Mucosa of stomach (tissue), 1 donor: ENCODE results near the gene TOP3B.

Experiments used
- H3K27me3 ChIP-seq: one replicate; pipeline ENCODE4 v1.7.0; 2013; ENCODE audit warnings: mild to moderate bottlenecking, low read length; ENCODE audit not compliant: control insufficient read depth, insufficient read depth
- H3K36me3 ChIP-seq: one replicate; pipeline ENCODE4 v1.7.0; 2013; ENCODE audit warnings: low read length; ENCODE audit not compliant: control insufficient read depth, insufficient read depth
- H3K4me1 ChIP-seq: one replicate; pipeline ENCODE4 v1.7.0; 2013; ENCODE audit warnings: mild to moderate bottlenecking, low read length; ENCODE audit not compliant: control insufficient read depth, insufficient read depth
- H3K4me3 ChIP-seq: one replicate; pipeline ENCODE4 v1.7.0; 2013; ENCODE audit warnings: low read length
- H3K9ac ChIP-seq: one replicate; pipeline ENCODE4 v1.7.0; 2013; ENCODE audit warnings: mild to moderate bottlenecking, low read length, moderate library complexity
- H3K9me3 ChIP-seq: one replicate; pipeline ENCODE4 v1.7.0; 2013; ENCODE audit warnings: mild to moderate bottlenecking, low read length, moderate library complexity; ENCODE audit not compliant: control insufficient read depth
- donor health status: Pancreatic carcinoma.

Gene TOP3B

DNA sequence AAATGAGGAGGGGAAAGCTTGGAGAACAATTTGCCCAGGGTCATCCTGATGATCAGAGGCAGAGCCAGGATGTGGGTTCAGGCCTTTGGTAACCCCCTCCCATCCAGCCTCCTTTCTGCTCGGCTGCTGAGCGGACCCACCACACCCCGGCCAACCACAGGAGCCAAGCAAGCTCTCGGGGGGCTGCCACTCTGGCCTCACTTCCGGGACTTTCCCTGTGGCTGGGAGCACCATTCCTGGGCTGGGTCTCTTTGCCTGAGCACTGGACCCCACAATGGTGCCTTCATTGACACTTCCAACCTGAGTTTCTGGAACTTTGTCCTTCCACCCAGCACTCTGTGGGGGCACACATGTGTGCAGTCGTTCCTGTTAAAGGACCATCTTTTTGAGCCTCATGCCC is 9.8 kb downstream of the TOP3B start:
- no peak overlapping the region for H3K9ac ChIP-seq
- no peaks in the 10 kb centered on the region for H3K27me3 ChIP-seq
- H3K4me3 ChIP-seq: no peak overlapping the region
- peaks cover 11% of the 10 kb centered on the region for H3K36me3 ChIP-seq
- no peaks in the 10 kb centered on the region for H3K4me1 ChIP-seq
- H3K9me3 ChIP-seq: no peaks in the 10 kb centered on the region

DNA sequence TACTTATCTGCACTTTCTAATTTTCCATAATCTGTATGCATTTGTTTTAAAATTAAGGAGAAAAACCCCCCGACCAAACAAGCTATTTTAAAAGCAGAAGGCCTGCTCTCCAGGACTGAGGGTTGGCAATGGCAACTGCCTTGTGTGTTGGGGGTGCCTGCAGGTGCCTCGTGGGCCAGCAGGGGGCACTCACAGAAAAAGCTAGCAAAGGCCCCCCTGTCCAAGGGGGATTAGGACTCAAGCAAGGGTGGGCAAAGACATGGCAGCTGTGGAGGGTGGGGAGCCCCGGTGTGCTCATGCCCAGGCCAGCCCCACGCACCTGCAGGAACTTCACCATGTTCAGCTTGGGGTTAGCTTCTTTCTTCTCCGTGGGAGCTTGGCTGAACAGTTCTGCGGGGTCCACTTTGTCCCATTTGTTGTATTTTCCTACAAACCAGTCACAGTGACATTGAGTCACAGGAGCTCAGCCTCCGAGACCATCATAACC is 10.3 kb downstream of the TOP3B start:
- H3K4me1 ChIP-seq: no peaks in the 10 kb centered on the region
- no peaks in the 10 kb centered on the region for H3K9me3 ChIP-seq
- H3K9ac ChIP-seq: no peak overlapping the region
- H3K36me3 ChIP-seq: peaks cover 12% of the 10 kb centered on the region
- H3K27me3 ChIP-seq: no peaks in the 10 kb centered on the region
- H3K4me3 ChIP-seq: no peak overlapping the region

DNA sequence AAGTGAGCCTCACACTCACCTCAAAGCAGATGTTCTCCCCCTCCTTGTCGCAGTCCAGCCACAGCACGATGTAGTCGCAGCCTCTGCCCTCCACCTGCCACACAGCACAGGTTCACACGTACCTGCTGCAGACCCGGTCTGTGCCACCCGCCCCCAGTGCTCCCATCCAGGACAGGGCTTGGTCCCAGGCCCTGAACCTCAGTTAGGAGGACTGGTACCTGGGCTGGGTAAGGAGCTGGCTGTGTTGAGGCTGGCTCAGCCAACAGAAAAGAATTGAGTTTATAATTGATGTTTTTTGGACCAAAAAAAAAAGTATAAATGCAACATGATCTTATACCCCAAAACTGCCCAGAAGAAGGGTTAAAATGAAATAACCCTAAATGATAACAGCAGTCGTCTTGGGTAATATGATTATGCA is 10.7 kb downstream of the TOP3B start:
- H3K27me3 ChIP-seq: no peaks in the 10 kb centered on the region
- no peak overlapping the region for H3K4me3 ChIP-seq
- peaks cover 17% of the 10 kb centered on the region for H3K36me3 ChIP-seq
- no peaks in the 10 kb centered on the region for H3K9me3 ChIP-seq
- H3K4me1 ChIP-seq: no peaks in the 10 kb centered on the region
- H3K9ac ChIP-seq: no peak overlapping the region

DNA sequence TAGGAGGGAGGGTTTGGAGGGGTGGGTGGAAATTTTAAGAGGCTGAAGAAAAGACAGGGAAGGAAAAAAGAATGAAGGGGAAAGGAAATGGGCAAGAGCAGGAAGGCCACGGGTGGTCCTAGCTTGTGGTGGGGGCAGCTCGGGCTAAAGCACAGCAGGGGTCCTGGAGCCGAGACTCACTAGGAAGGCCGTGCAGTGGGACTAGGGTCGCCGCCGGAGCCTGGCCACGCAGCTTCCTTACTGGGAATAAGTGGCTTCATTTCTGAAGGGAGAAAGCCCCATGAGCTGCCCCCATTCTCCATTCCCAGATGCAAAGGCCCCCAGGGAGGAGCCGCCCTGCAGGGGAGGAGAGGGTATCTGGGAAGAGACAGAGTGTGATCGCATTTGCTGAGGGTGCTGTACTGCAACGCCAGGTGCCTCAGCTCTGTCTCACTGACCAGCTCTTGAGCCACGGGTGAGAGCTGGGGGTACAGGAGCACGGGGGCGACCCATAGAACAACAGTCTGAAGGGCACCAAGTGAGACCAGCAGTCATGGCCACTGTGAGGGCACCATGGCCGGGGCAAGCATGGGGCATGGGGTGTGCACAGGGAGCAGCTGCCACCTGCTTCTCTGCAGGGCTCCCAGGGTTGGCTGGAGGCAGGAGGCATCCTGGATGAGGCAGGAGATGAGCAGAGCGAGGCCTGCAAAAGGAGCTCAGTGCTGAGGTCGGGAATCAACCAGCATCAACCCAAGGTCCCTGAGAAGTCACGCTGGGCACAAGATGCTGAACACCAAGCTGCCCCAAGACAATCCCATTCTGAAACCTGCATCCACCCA is 11.6 kb downstream of the TOP3B start:
- H3K27me3 ChIP-seq: no peaks in the 10 kb centered on the region
- peaks cover 25% of the 10 kb centered on the region for H3K36me3 ChIP-seq
- no peak overlapping the region for H3K4me3 ChIP-seq
- no peak overlapping the region for H3K9ac ChIP-seq
- H3K9me3 ChIP-seq: no peaks in the 10 kb centered on the region
- no peaks in the 10 kb centered on the region for H3K4me1 ChIP-seq

DNA sequence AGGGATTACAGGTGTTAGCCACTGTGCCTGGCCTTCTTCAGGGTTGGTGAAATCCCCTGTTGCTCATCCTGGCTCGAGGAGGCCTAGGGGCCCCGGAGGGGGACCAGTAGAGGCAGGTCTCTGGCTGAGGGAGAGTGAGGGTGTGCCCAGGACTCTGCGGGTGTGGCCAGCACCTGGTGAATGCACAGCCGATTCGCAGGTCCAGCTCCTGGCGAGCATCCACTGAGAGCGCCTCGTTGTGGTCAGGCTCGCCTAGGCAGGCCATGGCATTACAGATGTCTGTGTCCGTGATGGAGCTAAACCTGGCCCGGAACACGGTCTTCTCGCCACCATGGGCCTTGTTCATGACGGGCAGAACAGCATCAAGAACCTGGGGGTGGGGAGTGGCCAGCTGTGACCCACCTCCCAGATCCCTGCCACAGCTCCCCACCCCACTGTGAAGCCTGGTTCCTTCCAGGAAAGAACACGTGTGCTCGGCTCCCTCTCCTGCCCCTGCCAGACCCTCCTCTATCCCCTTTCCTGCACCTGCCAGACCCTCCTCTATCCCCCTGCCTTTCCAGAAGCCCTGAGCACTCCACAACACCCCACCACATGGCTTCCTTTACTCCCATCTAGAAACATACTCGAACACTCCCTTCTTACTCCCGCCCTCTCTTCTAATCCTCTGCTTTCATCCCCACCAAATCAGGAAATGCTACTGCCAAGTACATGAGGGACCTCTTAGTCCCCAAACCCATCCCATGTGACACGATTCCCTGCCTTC is 12.4 kb downstream of the TOP3B start:
- Histone ChIP-seq H3K4me1 (no peaks in the 10 kb centered on the region), H3K4me3 (no peak overlapping the region), H3K36me3 (peaks cover 26% of the 10 kb centered on the region), H3K27me3 (no peaks in the 10 kb centered on the region), H3K9ac (no peak overlapping the region), H3K9me3 (no peaks in the 10 kb centered on the region)

DNA sequence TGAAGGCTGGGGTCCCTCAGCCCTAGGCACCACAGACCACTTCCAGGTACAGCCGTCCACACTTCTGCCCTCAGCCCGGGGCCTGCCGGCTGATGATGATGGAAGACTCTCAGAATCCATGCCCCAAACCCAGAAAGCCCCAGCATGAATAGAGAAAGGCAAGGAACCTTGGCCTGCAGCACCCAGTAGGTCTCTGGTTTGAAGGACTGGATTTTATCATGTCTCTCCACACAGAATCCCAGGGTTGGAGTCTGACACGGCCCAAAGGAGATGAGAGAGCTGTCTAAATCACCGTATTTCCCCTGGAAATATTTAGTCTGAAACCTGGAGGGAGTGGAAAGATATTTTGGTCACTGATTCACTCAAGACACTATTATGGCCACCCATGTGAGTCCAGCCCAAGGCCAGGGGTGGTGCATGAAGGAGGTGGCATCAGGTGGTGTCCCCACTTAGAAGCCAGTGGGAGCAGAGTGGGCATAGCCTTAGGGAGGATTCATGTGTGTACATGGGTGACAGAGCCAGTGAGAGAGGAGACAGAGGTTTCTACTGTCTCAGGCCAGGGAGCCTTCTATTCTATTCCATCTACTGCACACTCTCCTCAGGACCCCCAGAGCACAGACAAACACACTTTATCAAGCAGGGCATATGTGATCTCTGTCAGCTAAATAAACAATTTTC is 14.0 kb downstream of the TOP3B start:
- Histone ChIP-seq H3K36me3 (peaks cover 22% of the 10 kb centered on the region), H3K9me3 (no peaks in the 10 kb centered on the region), H3K4me1 (no peaks in the 10 kb centered on the region), H3K27me3 (no peaks in the 10 kb centered on the region), H3K9ac (no peak overlapping the region), H3K4me3 (no peak overlapping the region)

DNA sequence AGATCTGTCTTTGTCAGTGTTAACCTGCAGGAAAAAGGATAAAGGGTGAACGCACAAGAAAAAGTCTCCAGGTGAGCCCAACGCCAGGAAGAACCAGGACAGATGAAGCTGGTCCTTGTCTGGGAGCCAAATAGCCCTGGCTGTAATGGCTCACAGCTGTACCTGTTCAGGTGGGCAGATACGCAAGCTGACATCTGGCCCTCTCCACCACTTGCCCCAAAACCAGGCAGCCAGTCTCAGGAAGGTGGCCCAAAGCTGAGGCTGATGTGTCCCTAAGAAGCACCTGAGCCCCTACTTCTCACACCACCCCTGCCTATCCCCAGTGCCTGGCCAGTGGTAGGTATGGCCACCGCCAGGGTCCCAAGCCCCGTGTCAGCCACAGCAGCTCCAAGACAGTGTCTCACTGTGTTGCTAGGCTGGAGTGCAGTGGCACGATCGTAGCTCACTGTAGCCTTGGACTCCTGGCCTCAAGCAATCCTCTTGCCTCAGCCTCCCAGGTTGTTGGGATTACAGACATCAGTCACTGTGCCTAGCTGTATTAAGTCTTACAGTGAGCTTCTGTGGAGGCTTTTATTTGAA is 14.8 kb downstream of the TOP3B start:
- Histone ChIP-seq H3K9me3 (no peaks in the 10 kb centered on the region), H3K27me3 (no peaks in the 10 kb centered on the region), H3K9ac (no peak overlapping the region), H3K4me3 (no peak overlapping the region), H3K36me3 (peaks cover 22% of the 10 kb centered on the region), H3K4me1 (no peaks in the 10 kb centered on the region)

DNA sequence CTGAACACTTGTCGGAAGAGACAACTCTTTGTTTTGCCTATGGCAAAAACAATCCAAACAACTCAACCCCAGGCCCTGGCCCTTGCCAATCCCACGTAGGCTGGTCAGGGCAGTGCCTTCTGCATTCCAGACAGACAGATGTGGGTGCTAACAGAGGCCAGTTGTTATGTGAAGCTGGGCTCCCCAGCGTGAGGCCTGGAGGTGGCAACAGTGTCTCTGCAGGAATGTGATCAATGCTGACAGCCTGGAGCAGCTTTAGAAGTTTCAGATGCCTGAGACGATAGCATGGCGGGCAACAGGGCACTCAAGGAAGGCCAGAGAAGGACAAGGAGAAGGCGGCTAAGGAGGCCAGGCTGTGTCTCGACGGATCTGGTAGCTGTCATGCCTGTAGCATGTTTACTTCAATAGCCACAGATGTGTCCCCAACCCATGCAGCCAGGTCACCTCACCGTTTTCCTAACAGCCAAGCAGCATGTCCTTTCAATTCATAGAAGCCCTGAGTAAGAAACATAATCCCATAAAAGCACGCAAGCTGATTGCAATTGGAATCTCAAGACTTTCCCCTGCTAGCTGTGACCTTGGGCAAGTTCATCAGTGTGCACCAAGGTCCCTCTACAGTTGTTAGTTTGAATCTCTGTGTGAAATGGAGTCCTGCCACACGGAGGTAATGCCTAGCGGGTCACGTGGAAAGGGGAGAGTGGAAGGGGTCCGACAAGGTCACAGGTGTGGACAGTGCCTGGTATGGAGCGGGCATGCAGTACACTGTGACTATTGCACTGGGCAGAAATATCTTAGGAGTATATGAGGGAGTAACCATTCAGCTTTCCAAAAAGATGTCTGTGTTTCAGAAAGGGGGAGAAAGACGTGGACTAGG is 15.7 kb downstream of the TOP3B start:
- peaks cover 30% of the 10 kb centered on the region for H3K36me3 ChIP-seq
- no peak overlapping the region for H3K9ac ChIP-seq
- peaks cover 8% of the 10 kb centered on the region for H3K4me1 ChIP-seq
- H3K27me3 ChIP-seq: no peaks in the 10 kb centered on the region
- no peak overlapping the region for H3K4me3 ChIP-seq
- no peaks in the 10 kb centered on the region for H3K9me3 ChIP-seq

DNA sequence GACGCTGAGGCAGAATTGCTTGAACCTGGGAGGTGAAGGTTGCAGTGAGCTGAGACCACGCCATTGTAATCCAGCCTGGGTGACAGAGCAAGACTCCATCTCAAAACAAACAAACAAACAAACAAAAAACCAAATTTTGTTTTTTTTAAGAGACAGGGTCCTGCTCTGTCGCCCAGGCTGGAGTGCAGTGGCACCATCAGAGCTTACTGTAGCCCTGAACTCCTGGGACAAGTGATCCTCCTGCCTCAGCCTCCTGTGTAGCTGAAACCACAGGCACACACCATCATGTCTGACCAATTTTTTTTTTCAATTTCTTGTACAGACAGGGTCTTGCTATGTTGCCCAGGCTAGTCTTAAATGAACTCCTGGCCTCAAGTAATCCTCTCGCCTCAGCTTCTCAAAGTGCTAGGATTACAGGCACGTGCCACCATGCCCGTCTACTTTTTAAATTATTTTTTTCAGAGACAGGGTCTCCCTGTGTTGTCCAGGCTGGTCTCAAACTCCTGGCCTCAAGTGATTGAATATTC is 16.8 kb downstream of the TOP3B start:
- Histone ChIP-seq H3K4me1 (peaks cover 17% of the 10 kb centered on the region), H3K9me3 (no peaks in the 10 kb centered on the region), H3K4me3 (no peak overlapping the region), H3K27me3 (no peaks in the 10 kb centered on the region), H3K36me3 (peaks cover 30% of the 10 kb centered on the region), H3K9ac (no peak overlapping the region)

DNA sequence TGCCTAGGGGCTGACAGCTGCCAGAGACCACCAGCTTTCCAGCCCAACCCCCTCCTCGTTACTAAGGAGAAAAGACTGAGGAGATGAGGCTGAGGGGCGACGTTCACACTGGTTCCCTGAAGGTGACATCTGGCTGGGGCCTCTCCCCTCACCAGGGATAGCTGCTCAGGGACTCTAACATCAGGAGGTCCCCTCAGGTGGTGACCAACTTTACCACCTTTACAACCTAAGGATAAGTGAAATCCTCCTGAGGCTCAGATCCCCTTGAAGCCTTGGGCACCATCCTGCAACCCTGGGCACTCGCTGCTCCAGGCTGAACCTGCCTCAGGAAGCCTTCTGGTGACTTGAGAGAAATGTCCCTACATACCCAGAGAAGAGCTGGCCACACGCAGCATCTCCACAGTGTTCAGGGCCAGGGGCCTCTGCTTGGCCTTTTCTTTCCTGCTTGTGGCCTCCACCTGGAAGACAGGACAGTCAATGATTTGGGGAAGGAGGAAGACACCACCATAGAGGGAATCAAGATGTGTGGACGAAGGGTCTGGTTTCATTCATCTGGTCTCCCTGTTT is 17.6 kb downstream of the TOP3B start:
- no peak overlapping the region for H3K4me3 ChIP-seq
- no peaks in the 10 kb centered on the region for H3K9me3 ChIP-seq
- no peaks in the 10 kb centered on the region for H3K27me3 ChIP-seq
- H3K9ac ChIP-seq: no peak overlapping the region
- peaks cover 22% of the 10 kb centered on the region for H3K4me1 ChIP-seq
- peaks cover 30% of the 10 kb centered on the region for H3K36me3 ChIP-seq

DNA sequence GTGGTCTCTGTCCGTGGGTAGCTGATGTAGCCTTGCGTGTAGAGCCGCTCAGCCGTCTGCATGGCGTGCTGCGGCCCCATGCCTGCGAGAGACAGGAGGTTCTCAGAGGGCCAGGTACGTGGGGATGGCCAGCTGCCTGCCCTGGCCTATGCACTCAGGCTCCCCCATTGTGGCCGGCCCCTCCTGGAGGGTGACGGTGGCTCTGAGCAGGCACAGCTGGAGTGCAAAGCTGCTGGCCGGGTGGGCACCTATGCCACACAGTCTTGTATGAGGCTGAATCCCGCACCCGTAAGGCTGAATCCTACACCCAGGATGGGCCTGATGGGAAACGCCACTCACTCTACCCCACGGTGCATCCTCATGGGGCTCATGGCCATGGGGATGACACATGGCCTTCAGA is 18.4 kb downstream of the TOP3B start:
- H3K36me3 ChIP-seq: peaks cover 30% of the 10 kb centered on the region
- no peak overlapping the region for H3K4me3 ChIP-seq
- peaks cover 28% of the 10 kb centered on the region for H3K4me1 ChIP-seq
- no peaks in the 10 kb centered on the region for H3K9me3 ChIP-seq
- H3K27me3 ChIP-seq: no peaks in the 10 kb centered on the region
- H3K9ac ChIP-seq: no peak overlapping the region
